Body of pancreas (tissue), 4 donors: Measurements from ENCODE around the gene TOM1L2. TPM values are rescaled to one million over a fixed set of nuclear protein-coding genes. Genes with fewer than 3 reads are reported as not detected.

Experiments used
- ATAC-seq: fragments of 150-250 bp; one replicate; pipeline ENCODE4 v1.9.1; 2016
- DNase-seq, 4 donors: peaks; one replicate each; pipeline ENCODE4 v3.0.0-alpha.2; 2019
- H3K27ac ChIP-seq, 4 donors: fragments of 200-600 bp; sonication (generic); 1 replicate in 3 of 4; 2 replicates in 1 of 4; pipeline versions ENCODE4 v1.5.1 to v1.6.1; 2016 to 2019; ENCODE audit warnings: mild to moderate bottlenecking in 1 of 4, mixed read lengths in 1 of 4, moderate library complexity in 1 of 4
- H3K27me3 ChIP-seq, 2 donors: fragments of 200-600 bp; sonication (generic); one replicate each; pipeline ENCODE4 v1.6.0; 2016; ENCODE audit warnings: mild to moderate bottlenecking in 1 of 2
- H3K36me3 ChIP-seq, 2 donors: fragments of 200-600 bp; sonication (generic); replicated peaks in 1 of 2; 2 replicates each; pipeline ENCODE4 v1.5.1; 2016; ENCODE audit warnings: low read depth in 2 of 2; ENCODE audit not compliant: insufficient read depth in 1 of 2
- H3K4me1 ChIP-seq: fragments of 200-600 bp; sonication (generic); one replicate; pipeline ENCODE4 v1.6.0; 2016
- H3K4me3 ChIP-seq, 2 donors: fragments of 200-600 bp; sonication (generic); 1 replicate in 1 of 2; 2 replicates in 1 of 2; pipeline ENCODE4 v1.5.1; 2016 to 2019
- H3K9me3 ChIP-seq, 3 donors: fragments of 200-600 bp; sonication (generic); 1 replicate in 2 of 3; 2 replicates in 1 of 3; pipeline ENCODE4 v1.5.1; 2016
- CTCF ChIP-seq, 7 experiments: fragments of 450-650 bp in 4 of 7; fragments of 200-600 bp in 3 of 7; sonication (generic) in 3 of 7; IDR thresholded peaks; one replicate each; pipeline ENCODE4 v1.5.1; 2016 to 2019; ENCODE audit warnings: antibody characterized with exemption in 7 of 7
- POLR2A ChIP-seq, 3 donors: fragments of 450-650 bp; IDR thresholded peaks; one replicate each; pipeline ENCODE4 v1.6.1; 2016; ENCODE audit warnings: antibody characterized with exemption in 3 of 3, mild to moderate bottlenecking in 2 of 3
- WGBS, 2 donors: methylation state at CpG; one replicate each; pipeline ENCODE4 v1.1.5; 2017; 5-methylcytosine and 5-hydroxymethylcytosine counted together
- intact Hi-C: fragments of 100-400 bp; cut with DNase I; formaldehyde crosslinking; loops from one replicate; pipeline ENCODE4 v1.15.1; 2023
- total RNA-seq, 2 donors: library from RNA; depleted of rRNA; stranded (reverse); fragments of >200 nt; gene quantifications; one replicate each; pipeline ENCODE4 v1.1.0, GENCODE V29; 2016

Gene TOM1L2
- total RNA-seq, 2 donors from 2014 or later = 35.9 to 55.8 TPM

- Histone ChIP-seq H3K36me3 (no peaks in the 10 kb centered on the region), H3K9me3 (no peaks in the 10 kb centered on the region), H3K27me3 (no peaks in the 10 kb centered on the region), H3K4me3 (no peak overlapping the region), H3K27ac (no peak overlapping the region), H3K4me1 (peaks cover 21% of the 10 kb centered on the region)
- 90 to 91% methylated on average over 5 of the region's 5 CpGs for WGBS, 2 donors
- TF ChIP-seq POLR2A (IDR thresholded peaks at IDR 0.05) (no peak), CTCF (IDR thresholded peaks at IDR 0.05) (no peak)
- no peak for DNase-seq
- intact Hi-C loops = no loop called here
- ATAC-seq = no peak
Measured at GRCh38 chr17:17947309-17947708, 24.9 kb downstream of the TOM1L2 start.

- H3K36me3 ChIP-seq = no peaks in the 10 kb centered on the region
- no peak overlapping the region for H3K4me3 ChIP-seq
- no peaks in the 10 kb centered on the region for H3K9me3 ChIP-seq
- ATAC-seq = no peak
- TF ChIP-seq POLR2A (IDR thresholded peaks at IDR 0.05) = no peak
- TF ChIP-seq CTCF (IDR thresholded peaks at IDR 0.05) = no peak
- WGBS, 2 donors = 76 to 95% methylated on average over 3 of the region's 3 CpGs
- H3K27me3 ChIP-seq = no peaks in the 10 kb centered on the region
- no peak overlapping the region for H3K27ac ChIP-seq
- no peak for DNase-seq
- intact Hi-C loops = no loop called here
- H3K4me1 ChIP-seq = peaks cover 27% of the 10 kb centered on the region
Measured at GRCh38 chr17:17946093-17946492, 26.1 kb downstream of the TOM1L2 start.

- TF ChIP-seq POLR2A (IDR thresholded peaks at IDR 0.05) = no peak
- H3K4me1 ChIP-seq = peaks cover 38% of the 10 kb centered on the region
- 92 to 97% methylated on average over 11 of the region's 11 CpGs for WGBS, 2 donors
- no peaks in the 10 kb centered on the region for H3K9me3 ChIP-seq
- no peaks in the 10 kb centered on the region for H3K36me3 ChIP-seq
- H3K4me3 ChIP-seq = no peak overlapping the region
- ATAC-seq = no peak
- intact Hi-C loops = no loop called here
- H3K27me3 ChIP-seq = no peaks in the 10 kb centered on the region
- DNase-seq = no peak
- no peak overlapping the region for H3K27ac ChIP-seq
Measured at GRCh38 chr17:17944743-17945142, 27.5 kb downstream of the TOM1L2 start.

- 87% methylated on average over 7 of the region's 7 CpGs for WGBS, 2 donors
- no peak overlapping the region for H3K27ac ChIP-seq
- TF ChIP-seq POLR2A (IDR thresholded peaks at IDR 0.05) (no peak), CTCF (IDR thresholded peaks at IDR 0.05) (no peak)
Measured at GRCh38 chr17:17944242-17944641, 28.0 kb downstream of the TOM1L2 start.

GRCh38 chr17:17943281-17943984 lies 28.8 kb downstream of the TOM1L2 start:
- intact Hi-C loops = no loop called here
- H3K27ac ChIP-seq = peak overlapping the region in 2 of 4 donors; percentile 36 to 44

More at GRCh38 chr17:17944242-17944641, 28.0 kb downstream of the TOM1L2 start:
- Histone ChIP-seq H3K4me1 (peaks cover 38% of the 10 kb centered on the region), H3K36me3 (no peaks in the 10 kb centered on the region), H3K27me3 (no peaks in the 10 kb centered on the region), H3K4me3 (no peak overlapping the region), H3K9me3 (no peaks in the 10 kb centered on the region)
- intact Hi-C loops = no loop called here
- ATAC-seq (no peak), DNase-seq (no peak)

More at GRCh38 chr17:17943281-17943984, 28.8 kb downstream of the TOM1L2 start:
- no peaks in the 10 kb centered on the region for H3K27me3 ChIP-seq
- peaks cover 38% of the 10 kb centered on the region for H3K4me1 ChIP-seq
- H3K4me3 ChIP-seq = no peak overlapping the region
- no peaks in the 10 kb centered on the region for H3K9me3 ChIP-seq
- DNase-seq (no peak), ATAC-seq (no peak)
- no peaks in the 10 kb centered on the region for H3K36me3 ChIP-seq
- TF ChIP-seq POLR2A (IDR thresholded peaks at IDR 0.05) (no peak), CTCF (IDR thresholded peaks at IDR 0.05) (no peak)
- WGBS, 2 donors = 66 to 79% methylated on average over 3 of the region's 3 CpGs
